Lower leg skin (tissue), 3 donors: ENCODE results near the gene CLEC20A.

Experiments
- POLR2A ChIP-seq, 2 donors: fragments of 450-650 bp; IDR thresholded peaks; one replicate each; pipeline ENCODE4 v1.6.1; 2016 to 2017; ENCODE audit warnings: antibody characterized with exemption in 2 of 2, mild to moderate bottlenecking in 1 of 2, moderate library complexity in 1 of 2
- TF ChIP-seq, protein P1 (sequence below), 3 donors: fragments of 450-650 bp; IDR thresholded peaks; one replicate each; pipeline ENCODE4 v1.5.1; 2016; ENCODE audit warnings: antibody characterized with exemption in 3 of 3, mild to moderate bottlenecking in 3 of 3, moderate library complexity in 2 of 3

DNA sequence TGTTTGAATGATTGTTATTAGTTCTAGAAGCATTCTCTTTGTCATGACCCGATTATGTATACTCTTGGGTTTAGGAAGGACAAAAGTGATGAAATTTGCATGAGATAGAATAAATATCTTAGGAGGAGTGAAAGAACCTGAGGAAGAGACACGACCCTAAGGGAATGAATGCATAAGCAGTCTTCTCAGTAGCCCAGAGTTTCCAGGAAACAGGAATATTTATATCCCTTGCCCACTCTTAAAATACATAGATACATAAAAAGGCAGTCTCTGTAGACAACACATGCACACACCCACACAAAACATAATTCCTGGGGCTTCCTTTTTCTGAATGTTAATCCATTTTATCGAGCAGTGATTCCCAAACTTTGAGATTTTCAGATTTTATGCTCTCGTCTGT is 19.4 kb downstream of the CLEC20A start:
- TF ChIP-seq, protein P1, sequence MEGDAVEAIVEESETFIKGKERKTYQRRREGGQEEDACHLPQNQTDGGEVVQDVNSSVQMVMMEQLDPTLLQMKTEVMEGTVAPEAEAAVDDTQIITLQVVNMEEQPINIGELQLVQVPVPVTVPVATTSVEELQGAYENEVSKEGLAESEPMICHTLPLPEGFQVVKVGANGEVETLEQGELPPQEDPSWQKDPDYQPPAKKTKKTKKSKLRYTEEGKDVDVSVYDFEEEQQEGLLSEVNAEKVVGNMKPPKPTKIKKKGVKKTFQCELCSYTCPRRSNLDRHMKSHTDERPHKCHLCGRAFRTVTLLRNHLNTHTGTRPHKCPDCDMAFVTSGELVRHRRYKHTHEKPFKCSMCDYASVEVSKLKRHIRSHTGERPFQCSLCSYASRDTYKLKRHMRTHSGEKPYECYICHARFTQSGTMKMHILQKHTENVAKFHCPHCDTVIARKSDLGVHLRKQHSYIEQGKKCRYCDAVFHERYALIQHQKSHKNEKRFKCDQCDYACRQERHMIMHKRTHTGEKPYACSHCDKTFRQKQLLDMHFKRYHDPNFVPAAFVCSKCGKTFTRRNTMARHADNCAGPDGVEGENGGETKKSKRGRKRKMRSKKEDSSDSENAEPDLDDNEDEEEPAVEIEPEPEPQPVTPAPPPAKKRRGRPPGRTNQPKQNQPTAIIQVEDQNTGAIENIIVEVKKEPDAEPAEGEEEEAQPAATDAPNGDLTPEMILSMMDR (IDR thresholded peaks at IDR 0.05) = no peak
- no peak for TF ChIP-seq POLR2A (IDR thresholded peaks at IDR 0.05)
